Fibroblast of villous mesenchyme (primary cell): Measurements from ENCODE around the gene GPR153. TPM values are rescaled to one million over a fixed set of nuclear protein-coding genes. Genes with fewer than 3 reads are reported as not detected.

Experiments
- DNase-seq: peaks from one replicate; pipeline ENCODE4 v3.0.0-alpha.2; 2010; ENCODE audit warnings: low read depth
- H3K4me3 ChIP-seq: 2 replicates; pipeline ENCODE4 v1.5.1; 2011; ENCODE audit warnings: low read depth, mild to moderate bottlenecking, low read length
- CTCF ChIP-seq: IDR thresholded peaks from 2 replicates; pipeline ENCODE4 v1.5.1; 2012; ENCODE audit warnings: low read depth, mild to moderate bottlenecking, low read length; ENCODE audit not compliant: insufficient read depth
- total RNA-seq: library from RNA; depleted of rRNA; stranded (reverse); fragments of >200 nt; gene quantifications from 2 replicates; pipeline ENCODE4 v1.2.3, GENCODE V29; 2012

The GPR153 gene
- total RNA-seq, 1 donor, result 5.2 TPM

DNA sequence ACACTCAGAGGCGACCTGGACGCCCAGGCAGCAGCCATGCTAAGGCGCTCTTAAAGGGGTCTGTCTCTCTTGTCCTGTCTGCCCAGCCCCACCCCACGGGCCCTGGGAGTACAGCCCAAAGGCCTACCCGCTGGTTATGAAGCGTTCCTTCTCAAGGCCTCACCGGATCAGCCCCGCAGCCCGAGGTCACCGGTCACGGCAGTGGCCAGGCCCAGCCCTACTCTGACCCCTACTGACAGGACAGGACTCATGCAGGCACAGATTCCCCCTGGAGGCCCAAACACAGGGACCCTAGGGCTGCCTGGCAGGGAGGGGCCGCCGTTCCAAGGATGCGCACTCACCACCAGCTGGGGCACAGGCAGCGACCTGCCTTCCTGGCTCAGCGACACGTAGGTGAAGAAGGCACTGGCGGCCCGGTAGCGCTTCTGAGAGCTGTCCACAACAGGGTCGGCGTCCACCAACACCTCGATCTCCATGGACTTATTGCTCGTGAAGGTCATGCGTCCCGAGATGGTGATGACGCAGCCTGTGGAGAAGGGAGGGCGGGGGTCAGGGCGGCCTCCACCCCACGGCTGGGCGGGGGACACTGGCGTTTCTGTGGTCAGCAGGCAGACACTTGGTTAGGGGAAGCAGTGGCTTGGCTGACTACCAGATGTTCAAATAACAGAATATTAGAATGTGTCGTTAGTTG is 20.0 kb upstream of the GPR153 start:
- no peak overlapping the region for H3K4me3 ChIP-seq
- peak; percentile 66 for TF ChIP-seq CTCF
- DNase-seq, result peak; percentile 60

DNA sequence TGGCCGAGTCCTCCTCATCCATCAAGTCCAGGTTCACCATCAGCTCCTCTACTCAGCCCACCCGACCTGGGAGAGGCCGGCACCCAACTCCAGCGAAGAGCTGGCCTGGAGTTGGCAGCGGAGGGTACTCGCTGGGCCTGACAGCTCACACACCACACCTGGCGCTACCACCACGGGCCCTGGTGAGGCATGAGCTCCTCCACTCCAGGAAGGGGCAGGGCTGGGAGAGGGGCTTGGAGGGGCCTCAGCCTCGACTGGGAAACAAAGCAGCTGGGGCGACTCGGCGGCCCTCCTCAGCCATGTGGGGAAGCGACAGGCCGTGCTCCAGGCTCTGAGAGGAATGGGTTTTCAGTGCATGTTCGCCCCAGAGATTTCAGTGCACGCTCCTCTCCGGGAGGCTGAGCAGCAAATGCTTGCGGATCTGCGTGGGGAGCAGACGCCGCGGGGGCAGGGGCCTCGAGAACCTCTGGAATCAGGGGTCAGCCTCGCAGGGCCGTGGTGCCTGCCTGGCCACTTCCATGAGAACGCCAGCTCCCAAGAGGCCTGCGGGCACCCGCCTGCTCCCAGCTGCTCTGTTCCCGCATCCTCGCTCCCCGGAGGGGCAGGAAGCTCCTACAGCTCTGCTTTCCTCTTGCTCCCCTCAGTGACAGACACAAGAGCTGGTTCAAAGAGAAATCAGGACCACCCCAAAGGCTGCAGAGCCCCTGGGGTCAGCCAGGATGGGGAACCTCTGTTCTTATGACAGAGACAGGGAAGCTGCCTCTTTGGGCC is 18.9 kb upstream of the GPR153 start:
- H3K4me3 ChIP-seq, result no peak overlapping the region
- no peak for DNase-seq
- no peak for TF ChIP-seq CTCF

DNA sequence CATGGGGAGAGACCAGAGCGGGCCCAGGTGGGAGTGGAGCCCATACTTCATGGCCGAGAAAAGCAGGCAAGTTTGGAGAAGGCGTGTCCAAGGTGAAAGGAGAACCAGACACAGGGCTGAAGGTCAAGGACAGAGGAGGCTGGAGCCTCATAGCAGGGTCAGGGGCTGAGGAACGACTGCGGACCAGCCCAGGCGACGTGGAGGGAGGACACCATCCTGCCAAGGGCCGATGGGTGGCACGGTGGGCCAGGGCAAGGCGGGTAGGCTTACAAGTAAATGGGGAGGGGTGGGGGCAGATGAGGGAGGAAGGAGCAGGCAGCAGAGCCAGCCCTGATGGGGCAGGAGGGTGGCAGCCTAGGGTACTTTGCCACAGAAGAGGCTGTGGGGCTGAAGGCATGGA is 18.2 kb upstream of the GPR153 start:
- no peak for DNase-seq
- no peak for TF ChIP-seq CTCF
- no peak overlapping the region for H3K4me3 ChIP-seq

DNA sequence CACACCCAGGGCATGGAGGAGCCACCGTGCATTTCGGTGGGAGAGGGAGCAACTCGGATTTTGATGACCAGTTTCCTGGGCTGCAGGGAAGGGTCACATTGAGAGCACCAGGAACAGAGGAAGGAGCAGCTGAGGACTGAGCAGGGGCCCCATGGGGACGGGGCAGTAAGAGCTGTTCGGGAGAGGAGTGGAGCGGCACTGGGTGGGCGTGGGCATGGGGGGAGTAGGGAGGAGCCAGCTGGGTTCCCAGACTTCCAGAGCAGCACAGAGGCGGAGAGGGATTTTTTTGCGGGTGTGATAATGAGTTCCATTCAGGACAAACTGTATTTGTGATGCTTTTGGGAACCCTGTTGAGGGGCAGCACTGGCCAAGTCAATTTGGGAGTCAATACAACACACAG is 17.4 kb upstream of the GPR153 start:
- DNase-seq, result no peak
- no peak overlapping the region for H3K4me3 ChIP-seq
- TF ChIP-seq CTCF, result no peak

DNA sequence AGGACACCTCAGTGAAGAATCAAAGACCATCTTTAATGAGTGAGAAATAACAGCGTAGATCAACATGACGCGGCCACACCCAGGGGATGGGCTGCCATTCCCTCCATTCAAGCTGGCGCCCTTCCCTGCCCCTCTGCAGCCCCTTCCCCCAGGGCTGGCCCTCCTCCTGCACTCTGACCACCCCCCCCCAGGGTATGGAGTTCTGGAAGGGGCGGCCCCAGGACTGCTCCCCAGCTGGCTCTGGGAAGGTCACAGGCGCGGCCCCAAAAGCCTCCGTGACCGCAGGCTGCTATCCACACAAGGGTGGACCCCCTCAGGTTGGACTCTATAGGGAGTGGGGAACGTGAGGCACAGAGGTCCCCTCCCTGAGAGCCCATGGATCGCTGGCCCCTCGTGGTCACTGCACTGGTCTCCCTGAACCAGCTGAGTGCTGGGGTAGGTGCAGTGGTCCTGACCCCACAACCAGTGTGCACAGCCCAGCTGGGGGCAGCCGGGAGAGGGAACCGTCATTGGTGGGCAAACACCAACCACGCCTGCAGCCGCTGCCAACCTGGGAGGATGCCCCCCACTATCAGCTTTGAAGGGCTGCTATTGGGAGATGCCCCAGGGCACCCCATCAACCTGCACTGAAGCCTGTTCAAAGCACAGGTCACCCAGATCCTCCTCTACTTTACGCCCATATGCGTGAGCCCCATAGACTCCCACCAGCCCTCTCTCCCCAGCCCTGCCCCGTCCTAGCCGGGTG is 16.1 kb upstream of the GPR153 start:
- TF ChIP-seq CTCF, result no peak

GRCh38 chr1:6275826-6276782 is 15.2 kb upstream of the GPR153 start:
- no peak for TF ChIP-seq CTCF
- peak overlapping the region; percentile 23 for H3K4me3 ChIP-seq
- peak; percentile 96 for DNase-seq

More for the DNA sequence above, 16.1 kb upstream of the GPR153 start:
- no peak for DNase-seq
- no peak overlapping the region for H3K4me3 ChIP-seq
